Activated naive CD8-positive, alpha-beta T cell (primary cell): ENCODE data around the gene MRPL21.

Experiments used
- H3K27ac Mint-ChIP-seq: one replicate; pipeline ENCODE4 v1.8.0; 2021; ENCODE audit warnings: mixed read lengths
- H3K27me3 Mint-ChIP-seq: one replicate; pipeline ENCODE4 v1.8.0; 2021; ENCODE audit warnings: mixed read lengths
- H3K36me3 Mint-ChIP-seq: one replicate; pipeline ENCODE4 v1.8.0; 2021; ENCODE audit warnings: mixed read lengths
- H3K4me1 Mint-ChIP-seq: one replicate; pipeline ENCODE4 v1.8.0; 2021; ENCODE audit warnings: low read depth, mixed read lengths
- H3K4me3 Mint-ChIP-seq: one replicate; pipeline ENCODE4 v1.8.0; 2021; ENCODE audit warnings: mild to moderate bottlenecking, mixed read lengths
- H3K9me3 Mint-ChIP-seq: one replicate; pipeline ENCODE4 v1.8.0; 2021; ENCODE audit warnings: low read depth, mixed read lengths

Gene MRPL21

GRCh38 chr11:68929135-68929534 lies 25.5 kb upstream of the MRPL21 start:
- Mint-ChIP-seq H3K9me3 (peaks cover 8% of the 10 kb centered on the region), H3K4me1 (no peaks in the 10 kb centered on the region), H3K36me3 (peaks cover 31% of the 10 kb centered on the region), H3K27me3 (no peaks in the 10 kb centered on the region), H3K27ac (no peak overlapping the region), H3K4me3 (no peak overlapping the region)

GRCh38 chr11:68928136-68928880 lies 24.7 kb upstream of the MRPL21 start:
- Mint-ChIP-seq H3K4me1 (no peaks in the 10 kb centered on the region), H3K9me3 (peaks cover 8% of the 10 kb centered on the region), H3K27ac (no peak overlapping the region), H3K4me3 (no peak overlapping the region), H3K27me3 (no peaks in the 10 kb centered on the region), H3K36me3 (peaks cover 38% of the 10 kb centered on the region)

GRCh38 chr11:68927280-68928135 lies 23.9 kb upstream of the MRPL21 start:
- H3K9me3 Mint-ChIP-seq = peaks cover 8% of the 10 kb centered on the region
- no peaks in the 10 kb centered on the region for H3K27me3 Mint-ChIP-seq
- no peaks in the 10 kb centered on the region for H3K4me1 Mint-ChIP-seq
- peaks cover 43% of the 10 kb centered on the region for H3K36me3 Mint-ChIP-seq
- no peak overlapping the region for H3K27ac Mint-ChIP-seq
- no peak overlapping the region for H3K4me3 Mint-ChIP-seq

GRCh38 chr11:68925611-68926010 lies 22.0 kb upstream of the MRPL21 start:
- Mint-ChIP-seq H3K27ac (no peak overlapping the region), H3K9me3 (peaks cover 8% of the 10 kb centered on the region), H3K27me3 (no peaks in the 10 kb centered on the region), H3K4me1 (no peaks in the 10 kb centered on the region), H3K4me3 (no peak overlapping the region), H3K36me3 (peaks cover 48% of the 10 kb centered on the region)

GRCh38 chr11:68924073-68924925 lies 20.7 kb upstream of the MRPL21 start:
- Mint-ChIP-seq H3K4me3 (no peak overlapping the region), H3K27ac (no peak overlapping the region), H3K27me3 (no peaks in the 10 kb centered on the region), H3K36me3 (peaks cover 46% of the 10 kb centered on the region), H3K9me3 (peaks cover 8% of the 10 kb centered on the region), H3K4me1 (no peaks in the 10 kb centered on the region)

GRCh38 chr11:68923614-68924013 lies 20.0 kb upstream of the MRPL21 start:
- peaks cover 8% of the 10 kb centered on the region for H3K9me3 Mint-ChIP-seq
- no peak overlapping the region for H3K4me3 Mint-ChIP-seq
- H3K4me1 Mint-ChIP-seq = no peaks in the 10 kb centered on the region
- no peaks in the 10 kb centered on the region for H3K27me3 Mint-ChIP-seq
- peaks cover 51% of the 10 kb centered on the region for H3K36me3 Mint-ChIP-seq
- H3K27ac Mint-ChIP-seq = no peak overlapping the region

GRCh38 chr11:68916439-68916838 lies 12.8 kb upstream of the MRPL21 start:
- Mint-ChIP-seq H3K4me3 (no peak overlapping the region), H3K9me3 (no peaks in the 10 kb centered on the region), H3K27ac (no peak overlapping the region), H3K36me3 (peaks cover 12% of the 10 kb centered on the region), H3K27me3 (no peaks in the 10 kb centered on the region), H3K4me1 (no peaks in the 10 kb centered on the region)

GRCh38 chr11:68914761-68915160 lies 11.1 kb upstream of the MRPL21 start:
- H3K27me3 Mint-ChIP-seq = no peaks in the 10 kb centered on the region
- no peak overlapping the region for H3K4me3 Mint-ChIP-seq
- H3K27ac Mint-ChIP-seq = no peak overlapping the region
- H3K36me3 Mint-ChIP-seq = peaks cover 12% of the 10 kb centered on the region
- no peaks in the 10 kb centered on the region for H3K9me3 Mint-ChIP-seq
- no peaks in the 10 kb centered on the region for H3K4me1 Mint-ChIP-seq

- Mint-ChIP-seq H3K9me3 (no peaks in the 10 kb centered on the region), H3K36me3 (peaks cover 6% of the 10 kb centered on the region), H3K27ac (no peak overlapping the region), H3K4me3 (no peak overlapping the region), H3K4me1 (no peaks in the 10 kb centered on the region), H3K27me3 (no peaks in the 10 kb centered on the region)
Measured at GRCh38 chr11:68913188-68913587, 9.6 kb upstream of the MRPL21 start.

- H3K9me3 Mint-ChIP-seq = no peaks in the 10 kb centered on the region
- no peak overlapping the region for H3K4me3 Mint-ChIP-seq
- H3K27me3 Mint-ChIP-seq = no peaks in the 10 kb centered on the region
- H3K4me1 Mint-ChIP-seq = peaks cover 2% of the 10 kb centered on the region
- no peak overlapping the region for H3K27ac Mint-ChIP-seq
- H3K36me3 Mint-ChIP-seq = peaks cover 5% of the 10 kb centered on the region
Measured at GRCh38 chr11:68912254-68912653, 8.6 kb upstream of the MRPL21 start.

- Mint-ChIP-seq H3K9me3 (no peaks in the 10 kb centered on the region), H3K27me3 (no peaks in the 10 kb centered on the region), H3K36me3 (peaks cover 6% of the 10 kb centered on the region), H3K27ac (no peak overlapping the region), H3K4me3 (no peak overlapping the region), H3K4me1 (peaks cover 2% of the 10 kb centered on the region)
Measured at GRCh38 chr11:68911731-68912130, 8.1 kb upstream of the MRPL21 start.

- no peak overlapping the region for H3K27ac Mint-ChIP-seq
- H3K27me3 Mint-ChIP-seq = no peaks in the 10 kb centered on the region
- H3K4me3 Mint-ChIP-seq = no peak overlapping the region
- H3K9me3 Mint-ChIP-seq = no peaks in the 10 kb centered on the region
- peaks cover 6% of the 10 kb centered on the region for H3K36me3 Mint-ChIP-seq
- H3K4me1 Mint-ChIP-seq = peaks cover 4% of the 10 kb centered on the region
Measured at GRCh38 chr11:68910965-68911364, 7.3 kb upstream of the MRPL21 start.

- H3K36me3 Mint-ChIP-seq = peaks cover 4% of the 10 kb centered on the region
- no peak overlapping the region for H3K27ac Mint-ChIP-seq
- H3K27me3 Mint-ChIP-seq = no peaks in the 10 kb centered on the region
- no peaks in the 10 kb centered on the region for H3K9me3 Mint-ChIP-seq
- H3K4me3 Mint-ChIP-seq = no peak overlapping the region
- peaks cover 20% of the 10 kb centered on the region for H3K4me1 Mint-ChIP-seq
Measured at GRCh38 chr11:68908273-68908672, 4.6 kb upstream of the MRPL21 start.

- Mint-ChIP-seq H3K27me3 (no peaks in the 10 kb centered on the region), H3K36me3 (peaks cover 4% of the 10 kb centered on the region), H3K4me1 (peaks cover 41% of the 10 kb centered on the region), H3K4me3 (peak overlapping the region; percentile 99), H3K9me3 (no peaks in the 10 kb centered on the region), H3K27ac (no peak overlapping the region)
Measured at GRCh38 chr11:68905421-68906360, 2.1 kb upstream of the MRPL21 start.
